Lower leg skin (tissue), 4 donors: ENCODE data around the gene PIGL. TPM values are rescaled to one million over a fixed set of nuclear protein-coding genes. Genes with fewer than 3 reads are reported as not detected.

Experiments used
- DNase-seq, 2 donors: peaks; one replicate each; pipeline ENCODE4 v3.0.0-alpha.2; 2019; ENCODE audit warnings: low spot score in 2 of 2
- H3K4me3 ChIP-seq: fragments of 200-600 bp; sonication (generic); 2 replicates; pipeline ENCODE4 v1.5.1; 2017; ENCODE audit warnings: mild to moderate bottlenecking, low read depth; ENCODE audit not compliant: poor library complexity, severe bottlenecking
- CTCF ChIP-seq, 3 donors: fragments of 450-650 bp; IDR thresholded peaks; one replicate each; pipeline ENCODE4 v1.5.1; 2016; ENCODE audit warnings: antibody characterized with exemption in 3 of 3, mild to moderate bottlenecking in 3 of 3, moderate library complexity in 2 of 3
- POLR2A ChIP-seq, 2 donors: fragments of 450-650 bp; IDR thresholded peaks; one replicate each; pipeline ENCODE4 v1.6.1; 2016 to 2017; ENCODE audit warnings: antibody characterized with exemption in 2 of 2, mild to moderate bottlenecking in 1 of 2, moderate library complexity in 1 of 2
- WGBS, 2 donors: methylation state at CpG; one replicate each; pipeline ENCODE4 v1.1.5; 2018; 5-methylcytosine and 5-hydroxymethylcytosine counted together
- intact Hi-C: fragments of 100-400 bp; cut with DNase I; formaldehyde crosslinking; loops from one replicate; pipeline ENCODE4 v1.15.0; 2023; ENCODE audit warnings: low total_unique reads
- total RNA-seq, 4 donors: library from RNA; depleted of rRNA; stranded (reverse); fragments of >200 nt; gene quantifications; one replicate each; pipeline ENCODE4 v1.1.0, GENCODE V29; 2016

The PIGL gene
- total RNA-seq, 4 donors from 2014 or later: 25.5 to 93.4 (median 40.7) TPM

- WGBS, 2 donors: 93 to 100% methylated on average over 1 of the region's 1 CpG
- intact Hi-C loops: no loop called here
- H3K4me3 ChIP-seq: no peak overlapping the region
- no peak for DNase-seq
- TF ChIP-seq POLR2A (IDR thresholded peaks at IDR 0.05) (no peak), CTCF (IDR thresholded peaks at IDR 0.05) (no peak)
Observed at GRCh38 chr17:16339959-16340358, 122.9 kb downstream of the PIGL start.

GRCh38 chr17:16342979-16343378, 126.0 kb downstream of the PIGL start:
- 57 to 63% methylated on average over 3 to 4 of the region's 4 CpGs for WGBS, 2 donors
- no peak overlapping the region for H3K4me3 ChIP-seq
- intact Hi-C loops: no loop called here
- DNase-seq: no peak
- TF ChIP-seq CTCF (IDR thresholded peaks at IDR 0.05) (no peak), POLR2A (IDR thresholded peaks at IDR 0.05) (no peak)

DNA sequence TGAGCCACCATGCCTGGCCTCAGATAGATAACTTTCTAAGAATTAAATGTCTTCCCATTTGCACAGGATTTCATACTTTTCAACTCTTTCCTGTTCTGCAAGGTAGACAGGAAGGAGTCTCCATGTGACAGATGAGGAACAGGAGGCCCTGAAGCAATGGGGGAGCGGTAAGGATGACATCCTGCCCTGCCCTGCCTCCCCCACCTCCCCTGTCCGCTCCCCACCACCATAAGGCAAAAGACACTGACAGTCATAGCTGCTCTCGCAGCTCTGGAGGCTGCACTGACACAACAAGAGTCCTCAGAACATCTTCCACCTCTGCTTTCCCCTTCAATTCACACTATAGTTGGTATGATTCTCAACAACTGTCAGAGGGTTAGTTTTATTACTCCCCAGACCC, 126.6 kb downstream of the PIGL start:
- TF ChIP-seq POLR2A (IDR thresholded peaks at IDR 0.05) (no peak), CTCF (IDR thresholded peaks at IDR 0.05) (no peak)
- intact Hi-C loops: no loop called here
- no peak overlapping the region for H3K4me3 ChIP-seq
- no peak for DNase-seq
- 82 to 96% methylated on average over 3 of the region's 3 CpGs for WGBS, 2 donors

DNA sequence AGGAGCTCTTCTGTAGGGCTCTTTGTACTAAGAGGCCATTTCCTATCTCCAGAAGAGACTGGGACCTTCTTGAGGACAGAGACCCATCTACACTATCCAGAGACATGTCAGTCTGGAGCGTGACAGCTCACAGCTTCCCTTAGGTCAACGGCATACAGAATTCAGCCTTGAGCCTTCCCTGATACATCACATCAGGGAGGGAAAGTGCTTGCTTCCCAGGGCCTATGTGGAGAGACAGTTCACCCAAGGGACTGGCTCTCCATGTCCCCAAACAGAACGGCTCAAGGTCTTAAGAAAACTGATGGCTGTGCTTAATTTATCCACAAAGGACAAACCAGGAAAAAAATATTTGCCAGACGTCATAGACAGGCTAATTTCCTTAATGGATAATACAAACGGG, 128.6 kb downstream of the PIGL start:
- intact Hi-C loops: no loop called here
- H3K4me3 ChIP-seq: no peak overlapping the region
- TF ChIP-seq CTCF (IDR thresholded peaks at IDR 0.05): no peak
- TF ChIP-seq POLR2A (IDR thresholded peaks at IDR 0.05): no peak
- DNase-seq: no peak
- 87 to 90% methylated on average over 5 of the region's 5 CpGs for WGBS, 2 donors

GRCh38 chr17:16346721-16347271, 129.8 kb downstream of the PIGL start:
- 93% methylated on average over 6 of the region's 6 CpGs for WGBS, 2 donors
- H3K4me3 ChIP-seq: no peak overlapping the region
- intact Hi-C loops: no loop called here
- no peak for DNase-seq
- TF ChIP-seq CTCF (IDR thresholded peaks at IDR 0.05) (no peak), POLR2A (IDR thresholded peaks at IDR 0.05) (no peak)

DNA sequence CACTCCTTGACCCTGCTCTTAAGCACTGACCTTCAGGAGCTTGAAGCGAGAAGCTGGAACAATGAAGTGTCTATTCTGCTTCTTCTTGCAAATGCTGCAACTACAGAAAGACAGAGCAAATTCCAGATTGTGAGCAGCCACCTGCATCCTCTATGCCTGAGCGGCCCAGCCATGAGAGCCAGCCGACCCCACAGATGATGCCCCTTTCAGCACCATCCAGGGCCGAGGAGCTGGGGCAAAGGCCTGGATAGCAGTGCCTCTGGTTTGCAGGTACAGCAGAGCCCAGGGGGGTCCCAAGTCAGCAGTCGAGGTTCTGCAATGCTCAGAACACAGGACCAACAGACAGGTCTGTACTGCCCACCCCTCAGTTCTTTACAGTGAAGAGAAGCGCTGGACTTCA, 131.6 kb downstream of the PIGL start:
- DNase-seq: no peak
- no peak overlapping the region for H3K4me3 ChIP-seq
- TF ChIP-seq POLR2A (IDR thresholded peaks at IDR 0.05): no peak
- TF ChIP-seq CTCF (IDR thresholded peaks at IDR 0.05): no peak
- 91 to 96% methylated on average over 6 of the region's 6 CpGs for WGBS, 2 donors
- intact Hi-C loops: no loop called here
